ENCODE results near the gene DST. TPM values are rescaled to one million over a fixed set of nuclear protein-coding genes. Genes with fewer than 3 reads are reported as not detected.
A peak's percentile ranks its signal among the peaks of the same experiment; 100 is the strongest.

Gene DST
- total RNA-seq, 1 donor from 2014 or later: 124 TPM

GRCh38 chr6:56541741-56542360, 100.8 kb downstream of the DST start:
- Mint-ChIP-seq H3K9me3 (no peaks in the 10 kb centered on the region), H3K4me1 (peaks cover 9% of the 10 kb centered on the region), H3K27me3 (ENCODE audit: low read depth) (no peaks in the 10 kb centered on the region), H3K36me3 (ENCODE audit: low read depth) (no peaks in the 10 kb centered on the region), H3K27ac (ENCODE audit: unreplicated experiment) (no peak overlapping the region), H3K4me3 (no peak overlapping the region)
- TF ChIP-seq, protein P1, sequence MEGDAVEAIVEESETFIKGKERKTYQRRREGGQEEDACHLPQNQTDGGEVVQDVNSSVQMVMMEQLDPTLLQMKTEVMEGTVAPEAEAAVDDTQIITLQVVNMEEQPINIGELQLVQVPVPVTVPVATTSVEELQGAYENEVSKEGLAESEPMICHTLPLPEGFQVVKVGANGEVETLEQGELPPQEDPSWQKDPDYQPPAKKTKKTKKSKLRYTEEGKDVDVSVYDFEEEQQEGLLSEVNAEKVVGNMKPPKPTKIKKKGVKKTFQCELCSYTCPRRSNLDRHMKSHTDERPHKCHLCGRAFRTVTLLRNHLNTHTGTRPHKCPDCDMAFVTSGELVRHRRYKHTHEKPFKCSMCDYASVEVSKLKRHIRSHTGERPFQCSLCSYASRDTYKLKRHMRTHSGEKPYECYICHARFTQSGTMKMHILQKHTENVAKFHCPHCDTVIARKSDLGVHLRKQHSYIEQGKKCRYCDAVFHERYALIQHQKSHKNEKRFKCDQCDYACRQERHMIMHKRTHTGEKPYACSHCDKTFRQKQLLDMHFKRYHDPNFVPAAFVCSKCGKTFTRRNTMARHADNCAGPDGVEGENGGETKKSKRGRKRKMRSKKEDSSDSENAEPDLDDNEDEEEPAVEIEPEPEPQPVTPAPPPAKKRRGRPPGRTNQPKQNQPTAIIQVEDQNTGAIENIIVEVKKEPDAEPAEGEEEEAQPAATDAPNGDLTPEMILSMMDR (conservative IDR thresholded peaks at IDR 0.05): no peak
- DNase-seq (ENCODE audit: low read depth, low spot score): no peak

DNA sequence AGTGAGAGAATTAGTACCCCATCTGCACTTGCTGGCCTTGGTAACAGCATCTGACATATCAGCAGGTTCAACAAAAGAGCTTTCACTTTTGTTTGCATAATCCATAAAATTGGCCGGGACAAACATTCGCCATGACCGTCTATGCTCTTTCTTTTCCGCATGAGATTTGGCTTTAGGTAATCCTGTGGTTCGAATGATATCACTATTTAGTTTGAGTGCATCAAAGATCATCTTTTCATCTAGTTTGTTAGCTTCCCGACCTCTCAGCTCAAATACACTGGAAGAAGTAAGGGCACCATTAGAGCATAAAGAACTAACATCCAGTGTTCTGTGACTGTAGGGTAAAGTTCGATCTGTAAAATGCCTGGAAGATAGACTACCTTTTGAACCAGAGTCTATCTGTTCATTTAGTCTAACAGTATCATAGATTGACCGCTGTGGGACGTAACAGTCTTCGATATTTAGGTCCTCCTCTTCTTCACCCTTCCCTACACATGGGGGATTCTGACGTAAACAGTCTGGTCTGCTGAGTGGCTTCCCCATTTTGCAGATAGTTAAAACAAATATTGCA, 101.6 kb downstream of the DST start:
- H3K9me3 Mint-ChIP-seq: no peaks in the 10 kb centered on the region
- TF ChIP-seq, protein P1 (conservative IDR thresholded peaks at IDR 0.05): no peak
- no peaks in the 10 kb centered on the region for H3K27me3 Mint-ChIP-seq (ENCODE audit: low read depth)
- no peak for DNase-seq (ENCODE audit: low read depth, low spot score)
- peaks cover 9% of the 10 kb centered on the region for H3K4me1 Mint-ChIP-seq
- no peak overlapping the region for H3K4me3 Mint-ChIP-seq
- H3K36me3 Mint-ChIP-seq (ENCODE audit: low read depth): no peaks in the 10 kb centered on the region
- no peak overlapping the region for H3K27ac Mint-ChIP-seq (ENCODE audit: unreplicated experiment)

GRCh38 chr6:56540232-56541029, 102.3 kb downstream of the DST start:
- H3K36me3 Mint-ChIP-seq (ENCODE audit: low read depth): no peaks in the 10 kb centered on the region
- H3K4me3 Mint-ChIP-seq: no peak overlapping the region
- no peak overlapping the region for H3K27ac Mint-ChIP-seq (ENCODE audit: unreplicated experiment)
- no peaks in the 10 kb centered on the region for H3K27me3 Mint-ChIP-seq (ENCODE audit: low read depth)
- peaks cover 14% of the 10 kb centered on the region for H3K4me1 Mint-ChIP-seq
- TF ChIP-seq, protein P1 (conservative IDR thresholded peaks at IDR 0.05): no peak
- H3K9me3 Mint-ChIP-seq: no peaks in the 10 kb centered on the region
- DNase-seq (ENCODE audit: low read depth, low spot score): no peak

GRCh38 chr6:56539527-56540105, 103.1 kb downstream of the DST start:
- Mint-ChIP-seq H3K4me1 (peaks cover 16% of the 10 kb centered on the region), H3K36me3 (ENCODE audit: low read depth) (peaks cover 5% of the 10 kb centered on the region), H3K4me3 (peak overlapping the region; percentile 41)

GRCh38 chr6:56538851-56539250, 103.8 kb downstream of the DST start:
- Mint-ChIP-seq H3K27ac (ENCODE audit: unreplicated experiment) (no peak overlapping the region), H3K27me3 (ENCODE audit: low read depth) (no peaks in the 10 kb centered on the region), H3K4me3 (no peak overlapping the region), H3K4me1 (peaks cover 18% of the 10 kb centered on the region), H3K9me3 (no peaks in the 10 kb centered on the region), H3K36me3 (ENCODE audit: low read depth) (peaks cover 6% of the 10 kb centered on the region)
- no peak for DNase-seq (ENCODE audit: low read depth, low spot score)
- TF ChIP-seq, protein P1 (conservative IDR thresholded peaks at IDR 0.05): no peak

More at GRCh38 chr6:56539527-56540105, 103.1 kb downstream of the DST start:
- TF ChIP-seq, protein P1 (conservative IDR thresholded peaks at IDR 0.05): no peak
- Mint-ChIP-seq H3K27ac (ENCODE audit: unreplicated experiment) (no peak overlapping the region), H3K27me3 (ENCODE audit: low read depth) (no peaks in the 10 kb centered on the region), H3K9me3 (no peaks in the 10 kb centered on the region)
- no peak for DNase-seq (ENCODE audit: low read depth, low spot score)
